MM.1S (cell line): Measurements from ENCODE around the gene SPSB3.

Source experiments
- DNase-seq: peaks from one replicate; pipeline ENCODE4 v3.0.0-alpha.2; 2015
- H2AFZ ChIP-seq: fragments of 300-600 bp; sonication (generic); 2 replicates; pipeline ENCODE4 v1.6.0; 2016; ENCODE audit warnings: antibody characterized with exemption, low read length
- H3F3A ChIP-seq: fragments of 300-600 bp; sonication (generic); 2 replicates; pipeline ENCODE4 v1.6.1; 2016; ENCODE audit warnings: mild to moderate bottlenecking, antibody characterized with exemption, low read length, moderate library complexity, mixed read lengths; ENCODE audit not compliant: insufficient read depth
- H3K27ac ChIP-seq: fragments of 300-600 bp; sonication (generic); 2 replicates; pipeline ENCODE4 v1.5.1; 2016; ENCODE audit warnings: mild to moderate bottlenecking, low read length
- H3K27me3 ChIP-seq: fragments of 300-600 bp; sonication (generic); replicated peaks from 2 replicates; pipeline ENCODE4 v1.6.0; 2016; ENCODE audit warnings: low read length; ENCODE audit not compliant: insufficient read depth
- H3K36me3 ChIP-seq: fragments of 300-600 bp; sonication (generic); replicated peaks from 2 replicates; pipeline ENCODE4 v1.6.1; 2016; ENCODE audit warnings: mild to moderate bottlenecking, low read length, mixed read lengths; ENCODE audit not compliant: insufficient read depth
- H3K4me1 ChIP-seq: fragments of 300-600 bp; sonication (generic); 2 replicates; pipeline ENCODE4 v1.6.1; 2016; ENCODE audit warnings: low read length, mixed read lengths
- H3K4me2 ChIP-seq: fragments of 300-600 bp; sonication (generic); 2 replicates; pipeline ENCODE4 v1.6.0; 2016; ENCODE audit warnings: low read depth, low read length
- H3K4me3 ChIP-seq: fragments of 300-600 bp; sonication (generic); 2 replicates; pipeline ENCODE4 v1.5.1; 2016; ENCODE audit warnings: low read length, mixed read lengths
- H3K79me2 ChIP-seq: fragments of 300-600 bp; sonication (generic); 2 replicates; pipeline ENCODE4 v1.6.1; 2016; ENCODE audit warnings: mixed run types, low read length, mixed read lengths
- H3K9ac ChIP-seq: fragments of 300-600 bp; sonication (generic); 2 replicates; pipeline ENCODE4 v1.6.1; 2016; ENCODE audit warnings: low read length, mixed read lengths
- H3K9me2 ChIP-seq: fragments of 300-600 bp; sonication (generic); replicated peaks from 2 replicates; pipeline ENCODE4 v1.6.1; 2016; ENCODE audit warnings: mild to moderate bottlenecking, low read length, mixed read lengths; ENCODE audit not compliant: insufficient read depth
- H3K9me3 ChIP-seq: fragments of 300-600 bp; sonication (generic); replicated peaks from 2 replicates; pipeline ENCODE4 v1.6.1; 2016; ENCODE audit warnings: mild to moderate bottlenecking, low read length, mixed read lengths; ENCODE audit not compliant: insufficient read depth
- H4K20me1 ChIP-seq: fragments of 300-600 bp; sonication (generic); 2 replicates; pipeline ENCODE4 v1.6.1; 2016; ENCODE audit warnings: mild to moderate bottlenecking, low read length, moderate library complexity, mixed read lengths; ENCODE audit not compliant: insufficient read depth
- CTCF ChIP-seq: fragments of 300-600 bp; sonication (generic); IDR thresholded peaks from 2 replicates; pipeline ENCODE4 v1.5.1; 2016; ENCODE audit warnings: antibody characterized with exemption, low read length, mixed read lengths
- EZH2 ChIP-seq: fragments of 300-600 bp; sonication (generic); optimal IDR thresholded peaks from 2 replicates; pipeline ENCODE3; 2017; ENCODE audit warnings: low read depth, mild to moderate bottlenecking, antibody characterized with exemption, low read length, mixed read lengths
- EZH2phosphoT487 ChIP-seq: fragments of 300-600 bp; sonication (generic); IDR thresholded peaks from 2 replicates; pipeline ENCODE4 v1.6.1; 2018; ENCODE audit warnings: antibody characterized with exemption, low read length

Gene SPSB3

DNA sequence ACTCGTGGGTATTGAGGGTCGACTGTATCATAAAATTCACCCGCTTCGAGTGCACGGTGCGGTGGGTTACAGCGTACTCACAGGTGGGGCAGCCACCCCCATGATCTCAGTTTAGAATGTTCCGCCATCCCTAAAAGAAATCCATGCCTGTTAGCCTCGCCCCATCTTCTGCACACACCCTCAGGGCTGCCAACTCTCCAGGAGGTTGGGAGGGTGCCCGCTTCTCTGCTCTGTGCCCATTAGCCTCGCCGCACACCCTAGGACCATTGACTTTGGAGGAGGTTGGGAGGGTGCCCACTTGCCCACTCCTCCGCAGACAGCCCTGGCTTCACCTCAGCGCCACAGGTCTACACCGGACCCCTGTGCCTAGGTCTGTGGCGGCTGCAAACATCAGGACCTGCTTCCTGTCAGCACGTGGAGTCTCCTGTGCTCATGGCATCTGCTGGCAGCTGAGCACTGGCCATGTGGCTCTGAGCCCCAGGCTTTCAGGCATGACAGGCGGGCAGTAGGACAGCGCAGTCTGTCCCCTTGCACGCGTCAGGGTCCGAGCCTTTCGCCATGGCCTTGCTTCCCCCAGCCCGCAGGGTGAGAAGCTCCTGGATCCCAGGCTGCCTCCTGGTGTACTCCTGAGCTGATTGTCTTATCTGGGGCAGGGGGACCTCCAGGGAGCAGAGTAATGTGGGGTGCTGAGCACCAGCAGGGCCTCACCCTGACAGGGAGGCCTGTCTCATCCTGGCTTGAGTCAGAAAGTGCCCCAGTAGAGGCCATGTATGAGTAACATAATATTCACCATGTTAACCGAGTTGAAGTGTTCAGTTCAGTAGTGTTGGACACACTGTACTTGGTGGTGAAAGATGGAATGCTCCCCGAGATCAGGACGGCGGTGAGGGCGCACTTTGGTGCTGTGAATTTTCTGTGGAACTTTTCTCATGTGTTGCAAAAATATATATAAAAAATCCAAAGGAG lies 32.9 kb downstream of the SPSB3 start:
- H3K9me2 ChIP-seq, result no peaks in the 10 kb centered on the region
- H2AFZ ChIP-seq, result no peak overlapping the region
- no peaks in the 10 kb centered on the region for H3K27me3 ChIP-seq
- no peaks in the 10 kb centered on the region for H3K9me3 ChIP-seq
- no peak overlapping the region for H3K4me3 ChIP-seq
- no peaks in the 10 kb centered on the region for H4K20me1 ChIP-seq
- no peak for DNase-seq
- TF ChIP-seq EZH2, result no peak
- no peak overlapping the region for H3K4me2 ChIP-seq
- H3K36me3 ChIP-seq, result no peaks in the 10 kb centered on the region
- H3K27ac ChIP-seq, result no peak overlapping the region
- no peaks in the 10 kb centered on the region for H3K4me1 ChIP-seq
- H3K79me2 ChIP-seq, result no peaks in the 10 kb centered on the region
- H3F3A ChIP-seq, result no peaks in the 10 kb centered on the region
- H3K9ac ChIP-seq, result no peak overlapping the region

DNA sequence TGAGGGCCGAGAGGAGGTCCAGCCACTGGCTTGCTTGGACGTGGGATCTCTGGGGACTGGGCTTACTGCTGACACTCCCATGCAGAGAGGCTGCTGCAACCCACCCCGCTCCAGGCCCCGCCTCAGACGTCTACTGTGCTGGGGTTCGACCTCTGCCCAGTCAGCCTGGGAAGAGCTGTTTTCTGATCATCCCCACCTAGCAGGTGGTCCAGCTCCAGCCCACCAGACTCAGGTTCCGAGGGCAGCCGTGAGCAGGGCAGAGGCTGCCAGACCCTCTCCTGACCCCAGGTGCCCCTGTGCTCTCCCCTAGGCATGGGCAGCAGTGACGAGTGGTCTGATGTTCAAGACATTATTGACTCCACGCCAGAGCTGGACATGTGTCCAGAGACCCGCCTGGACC lies 34.4 kb downstream of the SPSB3 start:
- Histone ChIP-seq H3K9me3 (no peaks in the 10 kb centered on the region), H3K4me1 (no peaks in the 10 kb centered on the region), H3K9ac (no peak overlapping the region), H3K9me2 (no peaks in the 10 kb centered on the region), H3K27me3 (no peaks in the 10 kb centered on the region), H3K4me3 (no peak overlapping the region), H4K20me1 (no peaks in the 10 kb centered on the region), H3K79me2 (no peaks in the 10 kb centered on the region), H3K27ac (no peak overlapping the region), H3K36me3 (no peaks in the 10 kb centered on the region), H3F3A (no peaks in the 10 kb centered on the region), H3K4me2 (no peak overlapping the region), H2AFZ (no peak overlapping the region)
- no peak for DNase-seq
- TF ChIP-seq EZH2 (no peak), EZH2phosphoT487 (no peak), CTCF (no peak)

DNA sequence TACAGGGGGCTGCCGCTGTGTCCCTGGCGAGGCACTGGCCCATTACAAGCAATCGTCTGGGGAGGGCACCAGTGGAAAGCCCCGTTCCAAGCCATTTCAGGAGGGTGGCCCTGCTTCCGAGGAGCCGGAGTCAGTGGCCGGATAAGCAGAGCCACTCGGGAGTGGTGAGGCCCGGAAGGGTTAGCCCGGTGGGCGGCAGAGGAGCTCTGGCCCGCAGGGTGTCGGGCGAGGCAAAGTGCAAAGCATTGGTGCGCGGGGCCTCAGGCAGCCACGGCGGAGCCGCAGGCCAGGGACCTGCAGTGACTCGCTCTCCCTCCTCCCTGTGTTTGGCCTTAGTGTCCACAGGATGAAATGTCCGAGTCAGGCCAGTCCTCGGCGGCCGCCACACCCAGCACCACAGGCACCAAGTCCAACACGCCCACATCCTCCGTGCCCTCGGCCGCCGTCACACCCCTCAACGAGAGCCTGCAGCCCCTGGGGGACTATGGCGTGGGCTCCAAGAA lies 35.6 kb downstream of the SPSB3 start:
- Histone ChIP-seq H3K36me3 (no peaks in the 10 kb centered on the region), H3K9me2 (no peaks in the 10 kb centered on the region), H3K4me3 (no peak overlapping the region), H3F3A (no peaks in the 10 kb centered on the region), H3K9me3 (no peaks in the 10 kb centered on the region), H3K4me1 (no peaks in the 10 kb centered on the region), H3K27me3 (no peaks in the 10 kb centered on the region), H3K27ac (no peak overlapping the region), H2AFZ (no peak overlapping the region), H3K9ac (no peak overlapping the region), H3K79me2 (no peaks in the 10 kb centered on the region), H4K20me1 (no peaks in the 10 kb centered on the region), H3K4me2 (no peak overlapping the region)
- DNase-seq, result no peak
- TF ChIP-seq CTCF, result no peak
- no peak for TF ChIP-seq EZH2
- no peak for TF ChIP-seq EZH2phosphoT487
